Embryonic facial prominence (tissue), 1 donor: Measurements from ENCODE around the gene GALNT10.

Experiments used
- DNase-seq: peaks from one replicate; pipeline ENCODE4 v3.0.0-alpha.2; 2016; ENCODE audit errors: extremely low spot score

The GALNT10 gene

GRCh38 chr5:154234551-154234950 is 44.0 kb downstream of the GALNT10 start:
- DNase-seq = no peak

GRCh38 chr5:154236011-154236410 is 45.5 kb downstream of the GALNT10 start:
- no peak for DNase-seq

- DNase-seq = no peak
These were observed 46.2 kb downstream of the GALNT10 start for GRCh38 chr5:154236536-154237375.

- no peak for DNase-seq
These were observed 46.8 kb downstream of the GALNT10 start for GRCh38 chr5:154237376-154237743.

GRCh38 chr5:154237946-154238345 is 47.4 kb downstream of the GALNT10 start:
- DNase-seq = no peak

GRCh38 chr5:154238776-154239481 is 48.4 kb downstream of the GALNT10 start:
- no peak for DNase-seq

GRCh38 chr5:154240595-154240994 is 50.1 kb downstream of the GALNT10 start:
- no peak for DNase-seq

GRCh38 chr5:154241021-154241420 is 50.5 kb downstream of the GALNT10 start:
- DNase-seq = no peak

- DNase-seq = no peak
These were observed 51.9 kb downstream of the GALNT10 start for GRCh38 chr5:154242442-154242841.

GRCh38 chr5:154242964-154243376 is 52.4 kb downstream of the GALNT10 start:
- DNase-seq = no peak

GRCh38 chr5:154243736-154244135 is 53.2 kb downstream of the GALNT10 start:
- no peak for DNase-seq

- DNase-seq = no peak
These were observed 53.9 kb downstream of the GALNT10 start for GRCh38 chr5:154244476-154244875.

GRCh38 chr5:154248691-154249090 is 58.2 kb downstream of the GALNT10 start:
- no peak for DNase-seq

- DNase-seq = no peak
These were observed 59.3 kb downstream of the GALNT10 start for GRCh38 chr5:154249826-154250225.

- DNase-seq = no peak
These were observed 61.0 kb downstream of the GALNT10 start for GRCh38 chr5:154251529-154251928.

- no peak for DNase-seq
These were observed 63.3 kb downstream of the GALNT10 start for GRCh38 chr5:154253807-154254206.

- DNase-seq = no peak
These were observed 64.4 kb downstream of the GALNT10 start for GRCh38 chr5:154254896-154255295.

- no peak for DNase-seq
These were observed 66.5 kb downstream of the GALNT10 start for GRCh38 chr5:154257046-154257445.

- DNase-seq = no peak
These were observed 68.1 kb downstream of the GALNT10 start for GRCh38 chr5:154258531-154259217.

- DNase-seq = no peak
These were observed 69.8 kb downstream of the GALNT10 start for GRCh38 chr5:154260224-154260927.

- DNase-seq = no peak
These were observed 71.8 kb downstream of the GALNT10 start for GRCh38 chr5:154262342-154262741.
